CD4-positive, alpha-beta T cell treated with Interleukin-21 for 1 hour (primary cell): ENCODE data around the gene POLR2C.
A peak's percentile ranks its signal among the peaks of the same experiment; 100 is the strongest.

Experiments used
- DNase-seq: peaks from one replicate; pipeline ENCODE4 v3.0.0-alpha.2; 2020

POLR2C gene

DNA sequence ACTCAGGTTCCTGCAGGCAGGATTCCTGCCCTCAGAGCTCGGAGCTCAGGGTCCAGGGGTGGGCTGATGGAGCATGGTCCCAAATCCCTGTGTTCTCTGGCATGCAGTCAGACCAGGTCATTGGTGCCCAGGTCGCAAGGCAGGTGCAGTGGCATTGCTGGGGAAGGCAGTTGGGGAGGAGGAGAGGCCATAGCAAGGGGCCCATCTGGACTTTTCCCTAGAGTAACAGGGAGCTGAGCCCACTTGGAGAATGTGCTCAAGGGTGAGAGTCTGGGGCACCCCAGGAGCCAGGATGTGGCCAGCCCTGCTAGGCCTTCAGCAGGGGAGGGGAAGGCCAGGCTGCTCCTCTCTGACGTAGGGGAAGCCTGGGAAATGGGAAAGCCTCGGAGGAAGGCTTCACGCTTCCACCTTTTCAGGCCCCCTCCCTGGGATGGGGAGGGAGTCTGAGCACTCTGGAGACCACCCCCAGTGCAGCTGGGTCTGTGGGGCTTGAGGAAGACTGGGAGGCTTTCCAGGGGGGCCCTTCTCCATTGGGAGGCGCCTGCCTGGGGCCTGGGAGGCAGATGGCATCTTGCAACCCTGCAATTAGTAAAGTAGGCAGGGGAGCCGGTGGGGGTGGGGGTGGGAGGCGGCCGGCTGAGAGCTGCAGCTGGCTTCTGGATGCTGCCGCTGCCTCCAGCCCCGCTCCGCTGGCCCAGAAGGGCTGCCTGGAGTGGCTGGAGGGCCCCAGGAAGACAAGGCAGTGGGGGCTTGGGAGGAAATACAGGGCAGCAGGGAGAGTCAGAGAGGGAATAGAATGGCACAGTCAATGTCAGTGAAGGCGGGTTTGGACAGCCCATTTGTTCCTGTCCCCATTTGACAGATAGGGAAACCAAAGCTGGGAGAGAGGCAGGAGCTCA is 44.9 kb downstream of the POLR2C start:
- DNase-seq: no peak

DNA sequence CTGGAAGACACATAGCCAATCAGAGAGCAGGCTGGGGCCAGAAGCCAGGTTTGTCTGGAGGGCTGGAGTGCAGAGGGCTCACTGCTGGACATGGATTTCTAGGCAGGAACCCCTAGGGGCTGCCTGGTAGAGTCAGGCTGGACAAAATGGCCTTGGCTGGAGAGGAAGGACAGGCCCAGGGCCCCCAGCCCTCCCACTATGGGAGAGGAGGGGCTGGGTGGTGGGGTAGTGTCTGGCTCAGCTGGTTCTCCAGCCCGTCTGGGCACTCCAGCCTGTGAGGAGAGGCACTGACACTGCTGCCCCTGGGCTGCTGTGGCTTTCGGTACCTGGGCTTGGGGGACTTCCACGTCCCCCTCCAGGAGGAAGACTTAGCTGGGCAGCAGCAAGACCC is 45.6 kb downstream of the POLR2C start:
- DNase-seq: no peak

DNA sequence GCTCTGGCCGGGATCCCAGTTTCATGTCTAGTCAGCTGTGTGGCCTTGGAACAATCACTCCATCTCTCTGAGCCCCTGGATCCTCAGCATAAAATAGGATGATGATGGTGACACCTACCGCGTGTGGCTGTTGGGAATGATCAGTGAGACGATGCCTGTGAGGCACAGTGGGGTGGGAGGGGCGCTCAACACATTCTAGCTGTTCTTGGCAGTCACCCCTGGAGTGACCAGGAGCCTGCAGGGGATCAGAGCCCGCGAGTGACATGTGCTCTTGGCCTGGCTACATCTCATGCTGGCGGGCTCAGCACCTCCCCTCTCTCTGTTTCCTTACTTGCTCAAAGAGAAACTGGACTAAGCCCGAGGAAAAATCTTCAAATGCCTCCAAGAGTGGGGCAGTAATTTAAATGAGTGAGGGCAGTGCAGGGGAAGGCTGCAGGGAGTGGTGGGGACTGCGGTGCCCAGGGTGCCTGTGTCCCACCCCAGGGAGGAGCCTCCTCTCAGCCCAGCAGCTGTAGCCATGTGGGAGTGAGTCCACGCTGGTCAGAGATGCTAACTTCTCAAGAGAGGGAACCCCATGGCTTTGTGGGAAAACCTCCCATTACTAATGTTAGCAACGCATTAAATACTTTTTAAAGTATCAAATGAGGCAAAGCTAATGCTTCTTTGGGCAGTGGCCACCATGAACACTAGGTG is 46.9 kb downstream of the POLR2C start:
- no peak for DNase-seq

DNA sequence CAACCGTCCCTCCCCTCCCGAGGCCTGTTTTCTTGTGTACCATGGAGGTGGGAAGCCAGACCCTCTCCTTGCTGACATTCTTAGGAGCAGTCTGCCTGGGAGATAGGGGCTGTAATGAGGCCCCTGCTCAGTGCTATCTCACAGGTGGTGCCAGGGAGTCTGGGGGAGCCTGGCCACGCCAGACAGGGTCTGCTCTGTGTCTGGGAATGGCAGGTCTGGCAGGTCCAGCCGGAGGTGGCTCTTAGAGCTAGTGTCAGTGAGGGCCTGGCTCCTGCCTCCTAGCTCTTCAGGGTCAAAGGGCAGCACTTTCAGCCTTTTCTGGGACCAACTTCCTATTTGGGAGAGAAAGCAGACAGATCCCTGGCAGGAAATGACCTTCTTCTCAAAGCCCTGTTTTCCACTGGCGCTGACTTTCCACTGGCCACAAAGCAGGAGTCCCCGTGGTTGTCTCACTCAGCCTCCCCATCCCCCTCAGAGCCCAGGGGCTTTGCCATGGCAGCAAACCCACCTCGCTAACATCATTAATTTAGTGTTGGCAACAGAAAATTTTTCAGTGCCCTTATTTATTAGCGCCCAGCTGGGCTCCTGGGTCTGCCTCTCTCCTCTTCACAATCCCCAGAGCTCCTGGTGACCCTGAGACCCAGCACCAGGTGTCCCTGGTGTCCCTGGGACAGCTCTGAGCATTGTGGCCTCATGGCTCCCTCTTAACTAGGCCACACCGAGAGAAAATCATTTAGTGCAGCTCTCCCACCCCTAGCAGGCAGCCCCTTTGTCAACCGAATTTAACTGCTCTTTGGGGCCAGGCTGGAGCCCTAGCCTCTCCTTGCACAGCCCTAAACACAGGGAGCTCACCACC is 47.8 kb downstream of the POLR2C start:
- DNase-seq: no peak

DNA sequence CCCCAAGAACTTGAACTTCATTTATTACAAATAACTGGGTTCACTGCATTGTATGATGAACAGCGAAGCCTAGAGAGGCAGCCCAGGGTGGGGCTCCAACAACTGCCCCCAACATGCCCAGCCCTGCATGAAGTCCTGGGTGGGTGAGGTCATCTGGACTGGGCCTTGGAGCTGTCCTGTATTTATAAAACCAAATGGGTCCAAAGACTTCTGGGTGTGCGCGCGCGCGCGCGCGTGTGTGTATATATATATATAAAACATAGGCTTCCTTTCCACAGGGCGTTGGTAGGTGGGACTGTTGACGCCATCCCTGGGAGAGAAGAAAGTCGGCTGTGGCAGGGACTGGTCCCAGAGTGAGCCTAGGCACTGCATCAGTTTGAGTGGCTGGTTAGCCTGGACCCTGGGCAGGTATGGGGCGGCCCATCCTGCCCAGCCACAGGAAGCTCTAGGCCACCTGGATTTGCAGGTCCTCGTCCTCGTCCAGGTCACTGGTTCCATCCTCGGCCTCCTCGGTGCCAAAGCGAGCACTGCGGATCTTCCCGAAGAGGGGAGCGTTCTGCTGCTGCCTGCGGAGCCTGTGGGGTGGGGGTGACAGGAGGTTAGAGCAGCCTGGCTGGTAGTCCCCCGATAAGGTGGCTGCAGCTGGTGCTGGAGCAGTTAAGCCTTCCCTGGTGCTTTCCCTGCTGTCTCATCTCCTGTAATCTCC is 50.0 kb downstream of the POLR2C start:
- DNase-seq: no peak

DNA sequence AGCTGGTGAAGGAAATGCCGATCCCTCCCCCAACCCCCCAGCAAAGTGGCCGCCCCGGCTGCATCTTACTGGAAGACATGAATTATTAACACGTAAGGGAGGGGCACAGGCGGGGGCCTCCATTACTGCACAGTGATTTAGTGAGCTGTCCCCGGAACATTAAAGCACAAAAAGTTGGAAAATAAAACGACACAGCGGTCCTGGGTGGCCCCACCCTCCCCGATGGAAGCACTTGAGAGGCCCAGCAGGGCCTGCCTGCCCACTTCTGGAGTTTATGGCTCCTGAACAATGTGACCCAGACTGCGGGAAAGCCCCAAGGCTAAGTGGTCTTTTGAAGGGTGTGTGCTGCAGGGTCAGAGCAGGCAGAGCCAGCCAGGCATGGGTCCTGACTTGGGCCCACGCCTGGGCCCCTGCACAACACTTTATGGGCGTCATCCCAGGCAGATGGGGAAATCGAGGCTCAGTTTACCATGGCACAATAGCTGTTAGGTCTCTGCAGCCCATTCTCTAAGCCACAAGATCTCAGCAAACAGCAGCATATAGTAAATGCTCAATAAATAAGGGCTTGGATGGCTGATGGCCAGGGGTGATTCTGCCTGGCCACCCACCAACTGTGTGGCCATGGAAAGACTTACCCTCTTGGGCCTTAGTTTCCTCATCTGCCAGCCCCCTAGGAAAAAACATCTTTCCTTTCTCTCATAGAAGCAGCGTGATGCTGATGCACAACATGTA is 51.1 kb downstream of the POLR2C start:
- DNase-seq: no peak

DNA sequence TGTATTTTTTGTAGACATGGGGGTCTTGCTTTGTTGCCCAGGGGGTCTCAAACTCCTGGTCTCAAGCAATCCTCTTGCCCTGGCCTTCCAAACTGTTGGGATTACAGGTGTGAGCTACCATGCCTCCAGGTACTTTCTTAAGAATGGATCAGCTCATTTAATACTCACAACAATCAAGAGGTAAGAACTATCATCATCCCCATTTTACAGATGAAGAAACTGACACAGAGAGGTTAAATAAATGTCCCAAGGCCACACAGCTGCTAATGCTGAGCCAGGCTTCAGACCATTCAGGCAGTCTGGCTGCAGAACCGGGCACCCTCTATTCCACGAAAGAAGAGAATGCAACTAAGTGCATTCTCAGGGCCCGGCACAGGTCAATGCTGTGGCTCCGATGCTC is 51.9 kb downstream of the POLR2C start:
- no peak for DNase-seq

DNA sequence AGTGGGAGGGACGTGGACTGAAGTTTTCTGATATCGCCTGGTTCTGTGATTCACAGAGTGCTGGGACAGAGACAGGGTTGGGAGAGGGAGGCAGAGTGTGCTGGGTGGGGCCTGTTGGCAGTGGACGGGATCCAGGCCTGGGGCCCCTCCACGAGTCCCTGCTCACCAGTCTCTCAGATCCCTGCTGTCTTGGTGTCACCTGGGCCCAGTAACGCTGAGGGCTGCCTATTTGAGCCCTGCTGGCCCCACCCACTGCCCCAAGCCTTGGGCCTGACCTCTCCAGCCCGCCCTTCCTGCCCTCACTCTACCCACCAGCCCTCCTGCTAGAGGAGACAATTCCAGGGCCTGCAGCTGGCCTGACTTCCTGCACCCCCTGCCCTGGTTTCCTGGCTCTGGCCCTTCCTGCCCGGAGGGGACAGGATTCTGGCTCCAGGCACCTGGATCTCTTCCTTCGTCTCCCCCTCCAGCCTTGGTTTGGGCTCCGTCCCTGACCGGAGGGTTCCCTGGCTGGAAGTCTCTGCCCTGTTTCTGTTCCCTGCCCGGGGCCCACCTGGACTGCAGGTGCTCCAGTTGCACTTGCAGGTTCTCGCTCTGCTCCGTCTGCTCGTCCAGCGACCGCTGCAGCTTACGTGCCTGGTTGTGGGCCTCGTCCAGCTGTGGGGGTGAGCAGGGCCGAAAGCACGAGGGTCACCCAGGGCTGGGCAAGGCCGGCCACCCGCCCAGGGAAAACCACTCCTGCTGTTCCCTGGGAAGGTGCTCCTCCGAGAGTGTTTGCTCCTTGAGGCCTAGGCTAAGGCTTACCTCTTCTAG is 52.5 kb downstream of the POLR2C start:
- no peak for DNase-seq

DNA sequence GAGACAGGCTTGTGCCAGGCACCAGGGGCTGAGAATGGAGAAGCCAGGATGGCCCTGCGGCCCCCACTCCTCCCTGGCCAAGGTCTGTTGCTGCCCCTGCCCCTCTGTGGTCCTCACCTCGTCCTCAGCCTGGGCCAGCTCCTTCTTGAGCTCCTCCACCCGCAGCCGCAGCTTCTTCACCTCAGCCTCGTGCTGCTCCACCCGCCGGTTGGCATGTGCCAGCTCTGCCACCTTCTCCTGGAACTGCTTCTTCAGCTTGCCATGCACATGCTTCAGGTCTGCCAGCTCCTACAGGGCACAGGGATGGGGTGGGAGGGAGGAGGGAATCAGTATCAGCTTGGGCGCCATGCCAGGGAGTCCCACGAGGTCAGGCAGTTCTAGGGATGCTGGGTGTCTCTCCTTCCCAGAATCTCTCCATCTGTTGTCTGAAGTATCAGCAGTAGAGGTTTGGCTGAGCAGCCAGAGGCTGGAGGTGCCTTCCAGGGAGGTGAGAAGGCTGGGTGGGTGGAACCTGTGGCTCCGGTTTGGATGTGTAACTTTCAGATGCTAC is 53.8 kb downstream of the POLR2C start:
- no peak for DNase-seq

DNA sequence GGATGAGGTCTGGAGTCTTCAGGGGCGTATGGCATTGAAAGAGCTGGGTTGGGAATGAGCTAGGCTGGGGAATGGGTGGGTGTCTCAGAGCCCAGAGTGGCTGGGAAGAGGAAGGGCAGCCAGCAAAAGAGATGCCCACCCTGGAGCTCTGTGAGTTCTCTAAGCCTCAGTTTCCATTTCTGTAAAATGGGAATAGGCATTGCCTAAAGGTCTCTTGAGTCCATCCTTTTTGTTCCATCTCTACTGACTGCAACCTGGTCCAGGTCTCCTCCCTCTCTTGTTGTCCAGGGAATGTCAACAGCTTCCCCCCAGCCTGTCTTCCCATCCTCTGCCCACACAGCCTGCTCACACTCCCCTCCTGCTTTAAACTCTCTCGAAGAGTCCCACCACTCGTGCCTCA is 54.3 kb downstream of the POLR2C start:
- no peak for DNase-seq

DNA sequence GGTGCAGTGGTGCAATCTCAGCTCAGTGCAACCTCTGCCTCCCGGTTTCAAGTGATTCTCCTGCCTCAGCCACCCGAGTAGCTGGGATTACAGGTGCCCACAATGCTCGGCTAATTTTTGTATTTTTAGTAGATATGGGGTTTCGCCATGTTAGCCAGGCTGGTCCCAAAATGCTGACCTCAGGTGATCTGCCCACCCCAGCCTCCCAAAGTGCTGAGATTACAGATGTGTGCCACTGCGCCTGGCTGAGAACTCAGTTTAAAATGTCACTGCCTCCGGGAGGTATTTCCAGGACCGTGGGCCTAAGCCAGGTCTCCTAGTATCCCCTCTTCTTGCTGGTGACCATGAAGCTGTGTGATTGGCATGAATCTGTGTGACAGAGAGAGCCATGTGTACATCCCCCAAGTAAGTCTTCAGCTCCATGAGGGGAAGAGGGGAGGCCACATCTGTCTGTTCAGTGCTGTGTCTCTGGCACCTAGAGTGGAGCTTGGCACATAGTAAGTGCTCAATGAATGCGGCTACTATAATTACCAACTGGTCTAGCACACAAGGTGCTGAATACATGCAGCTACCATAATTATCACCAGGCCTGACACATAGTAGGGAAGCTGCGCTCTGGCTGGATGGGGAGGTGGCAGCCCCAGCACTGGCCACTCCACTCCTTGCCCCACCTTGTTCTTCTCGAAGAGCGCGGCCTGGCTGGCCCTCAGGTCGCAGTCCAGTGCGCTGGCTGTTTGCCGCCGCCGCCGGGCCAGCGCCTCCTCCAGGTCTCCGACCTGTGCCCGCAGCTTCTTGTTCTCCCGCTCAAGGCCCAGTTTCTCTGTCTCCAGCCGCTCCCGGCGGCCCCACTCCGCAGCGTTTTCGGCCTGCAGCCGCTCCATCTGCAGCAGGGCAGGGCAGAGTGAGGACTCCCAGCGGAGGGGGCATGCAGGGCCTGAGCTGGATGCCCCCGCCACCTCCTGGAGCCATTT is 55.2 kb downstream of the POLR2C start:
- DNase-seq: no peak

DNA sequence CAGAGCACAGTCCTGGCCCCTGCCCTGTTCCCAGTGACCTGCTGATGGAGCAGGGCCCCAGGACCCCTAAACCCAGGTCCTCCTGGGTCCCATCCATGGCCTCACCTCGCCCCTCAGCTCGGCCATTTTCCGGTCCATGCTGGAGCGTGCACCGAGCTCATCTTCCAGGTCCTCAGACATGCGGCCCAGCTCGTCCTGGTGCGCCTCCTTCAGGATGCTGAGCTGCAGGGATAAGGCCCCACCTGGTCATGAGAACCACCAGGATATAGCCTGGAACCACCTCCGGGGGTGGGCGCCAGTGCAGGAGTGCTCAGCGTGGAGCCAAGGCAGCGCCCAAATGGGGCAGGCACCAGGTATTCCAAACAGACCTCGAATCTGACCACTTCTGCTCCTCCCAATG is 56.0 kb downstream of the POLR2C start:
- no peak for DNase-seq

DNA sequence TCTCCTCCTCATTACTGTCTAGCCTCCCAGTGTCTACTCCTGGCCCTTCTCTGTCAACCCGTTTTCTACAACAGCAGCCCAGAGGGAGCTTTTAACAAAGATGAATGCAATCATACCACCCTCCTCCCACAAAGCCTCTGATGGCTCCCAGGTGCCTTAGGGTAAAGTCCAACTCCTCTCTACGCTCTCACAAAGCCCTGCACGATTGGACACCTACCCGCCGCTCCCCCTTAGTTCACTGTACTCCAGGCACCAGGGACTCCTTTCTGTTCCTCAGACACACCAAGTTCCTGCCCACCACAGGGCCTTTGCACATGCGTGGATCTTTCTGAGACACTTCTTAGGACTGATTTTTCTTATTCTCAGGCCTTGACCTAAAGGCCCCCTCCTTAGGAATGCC is 56.4 kb downstream of the POLR2C start:
- DNase-seq: no peak

DNA sequence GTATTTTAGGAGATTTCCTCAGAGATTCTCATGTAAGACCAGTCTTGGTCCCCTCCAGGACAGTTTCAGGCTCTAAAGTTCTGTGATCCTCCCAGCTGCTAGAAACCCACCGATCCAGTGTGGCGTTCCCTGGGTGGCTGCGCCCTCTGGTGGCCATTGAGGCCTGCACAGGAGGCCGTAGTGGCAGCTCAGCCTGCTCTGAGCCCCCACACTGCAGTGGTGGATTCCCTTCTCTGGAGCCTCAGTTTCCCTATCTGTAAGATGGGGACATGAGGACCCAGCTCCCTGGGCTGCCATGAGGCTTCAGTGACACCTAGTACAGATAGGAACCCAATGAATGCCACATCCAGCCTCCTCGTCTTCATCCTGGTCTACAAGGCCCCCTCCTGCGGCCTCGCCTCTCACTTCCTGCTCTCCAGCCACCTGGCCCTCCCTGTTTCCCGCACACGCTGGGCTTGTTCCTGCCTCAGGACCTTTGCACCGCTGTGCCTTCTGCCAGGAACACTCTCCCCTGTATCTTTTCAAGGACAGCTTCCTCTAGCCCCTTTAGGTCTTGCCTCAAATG is 57.4 kb downstream of the POLR2C start:
- DNase-seq: peak; percentile 81
